Left ventricle myocardium inferior (tissue), 1 donor: Measurements from ENCODE around the gene GPR137. TPM values are rescaled to one million over a fixed set of nuclear protein-coding genes. Genes with fewer than 3 reads are reported as not detected.

Experiments used
- DNase-seq: peaks from one replicate; pipeline ENCODE4 v3.0.0-alpha.2; 2020
- H3K27ac ChIP-seq: fragments of 200-600 bp; replicated peaks from 2 replicates; pipeline ENCODE4 v1.8.0; 2021
- H3K27me3 ChIP-seq: fragments of 200-600 bp; 2 replicates; pipeline ENCODE4 v1.8.0; 2021; ENCODE audit warnings: low read depth
- H3K36me3 ChIP-seq: fragments of 200-600 bp; 2 replicates; pipeline ENCODE4 v1.8.0; 2021
- H3K4me1 ChIP-seq: fragments of 200-600 bp; 2 replicates; pipeline ENCODE4 v1.8.0; 2021
- H3K4me3 ChIP-seq: fragments of 200-600 bp; 2 replicates; pipeline ENCODE4 v1.8.0; 2021; ENCODE audit warnings: mild to moderate bottlenecking, moderate library complexity
- H3K9me3 ChIP-seq: fragments of 200-600 bp; replicated peaks from 2 replicates; pipeline ENCODE4 v1.8.0; 2021
- CTCF ChIP-seq: fragments of 200-600 bp; IDR thresholded peaks from 2 replicates; pipeline ENCODE4 v1.8.0; 2021; ENCODE audit warnings: antibody characterized with exemption, mild to moderate bottlenecking, borderline replicate concordance
- intact Hi-C: fragments of 100-400 bp; cut with micrococcal nuclease; formaldehyde crosslinking; loops from one replicate; pipeline ENCODE4 v1.11.0; 2022
- total RNA-seq: library from RNA; stranded (reverse); fragmentation: NEBNext Ultra II Directional; extraction: Animal tissue kit (Norgen Biotek cat#: 25700); gene quantifications from one replicate; pipeline ENCODE4 v1.2.1, GENCODE V29; 2021
- donor health status: DM: no; HTN: yes; CAD: no; lungs with severe emphysema.

The GPR137 gene
- total RNA-seq, 1 donor from 2014 or later, result 28.4 TPM

- peaks cover 19% of the 10 kb centered on the region for H3K36me3 ChIP-seq
- H3K4me1 ChIP-seq, result peaks cover 49% of the 10 kb centered on the region
- TF ChIP-seq CTCF, result peak; percentile 85
- peak within 1 kb of the TSS; percentile 88 for H3K4me3 ChIP-seq
- intact Hi-C loops, result no loop called here
- no peaks in the 10 kb centered on the region for H3K27me3 ChIP-seq
- DNase-seq, result peak; percentile 52
- peak within 1 kb of the TSS; percentile 84 for H3K27ac ChIP-seq
- no peaks in the 10 kb centered on the region for H3K9me3 ChIP-seq
Measured at GRCh38 chr11:64251016-64251752, 34.5 kb upstream of the GPR137 start, which contains the start of gene PLCB3. Gene PLCB3 (plus strand): TSS chr11:64251530. CDS start chr11:64251650, 120 bp downstream.

GRCh38 chr11:64251753-64252002 lies 34.0 kb upstream of the GPR137 start:
- DNase-seq, result no peak

GRCh38 chr11:64252003-64252872 lies 33.4 kb upstream of the GPR137 start:
- Histone ChIP-seq H3K9me3 (no peaks in the 10 kb centered on the region), H3K4me3 (peak overlapping the region; percentile 88), H3K36me3 (peaks cover 29% of the 10 kb centered on the region), H3K27ac (peak overlapping the region; percentile 84), H3K27me3 (no peaks in the 10 kb centered on the region), H3K4me1 (peaks cover 43% of the 10 kb centered on the region)
- TF ChIP-seq CTCF, result no peak
- intact Hi-C loops, result no loop called here
- DNase-seq, result peak; percentile 53

More at GRCh38 chr11:64251753-64252002, 34.0 kb upstream of the GPR137 start:
- intact Hi-C loops, result no loop called here
- no peak for TF ChIP-seq CTCF
- H3K36me3 ChIP-seq, result peaks cover 24% of the 10 kb centered on the region
- peaks cover 48% of the 10 kb centered on the region for H3K4me1 ChIP-seq
- H3K27ac ChIP-seq, result peak overlapping the region; percentile 84
- H3K9me3 ChIP-seq, result no peaks in the 10 kb centered on the region
- H3K27me3 ChIP-seq, result no peaks in the 10 kb centered on the region
- H3K4me3 ChIP-seq, result peak overlapping the region; percentile 88

GRCh38 chr11:64253043-64253442 lies 32.6 kb upstream of the GPR137 start:
- no peaks in the 10 kb centered on the region for H3K9me3 ChIP-seq
- H3K4me3 ChIP-seq, result peak overlapping the region; percentile 88
- TF ChIP-seq CTCF, result no peak
- DNase-seq, result no peak
- intact Hi-C loops, result no loop called here
- peaks cover 36% of the 10 kb centered on the region for H3K4me1 ChIP-seq
- peak overlapping the region; percentile 84 for H3K27ac ChIP-seq
- peaks cover 36% of the 10 kb centered on the region for H3K36me3 ChIP-seq
- no peaks in the 10 kb centered on the region for H3K27me3 ChIP-seq

- no peaks in the 10 kb centered on the region for H3K27me3 ChIP-seq
- no peak for DNase-seq
- peak overlapping the region; percentile 16 for H3K27ac ChIP-seq
- H3K4me1 ChIP-seq, result peaks cover 36% of the 10 kb centered on the region
- intact Hi-C loops, result no loop called here
- no peak overlapping the region for H3K4me3 ChIP-seq
- H3K9me3 ChIP-seq, result no peaks in the 10 kb centered on the region
- TF ChIP-seq CTCF, result no peak
- H3K36me3 ChIP-seq, result peaks cover 40% of the 10 kb centered on the region
Measured at GRCh38 chr11:64253481-64253880, 32.2 kb upstream of the GPR137 start.
